GM21367 (cell line): ENCODE results near the gene NPL.

ENCODE experiments used
- ATAC-seq: cut with Tn5 transposase; IDR thresholded peaks from one replicate; pipeline ENCODE4 v1.9.1; 2021; ENCODE audit not compliant: unreplicated experiment

NPL gene

GRCh38 chr1:182778862-182779261 lies 10.7 kb upstream of the NPL start:
- no peak for ATAC-seq

- no peak for ATAC-seq
These were observed 10.0 kb upstream of the NPL start for GRCh38 chr1:182779530-182779929.

- peak; percentile 54 for ATAC-seq
These were observed 7.6 kb upstream of the NPL start for GRCh38 chr1:182781841-182782586.

- no peak for ATAC-seq
These were observed 7.0 kb upstream of the NPL start for GRCh38 chr1:182782587-182782913.

- ATAC-seq, result no peak
These were observed 6.5 kb upstream of the NPL start for GRCh38 chr1:182783068-182783467.

- ATAC-seq, result no peak
These were observed 4.9 kb upstream of the NPL start for GRCh38 chr1:182784556-182785171.

- ATAC-seq, result no peak
These were observed 4.4 kb upstream of the NPL start for GRCh38 chr1:182785181-182785580.

- ATAC-seq, result no peak
These were observed 3.2 kb upstream of the NPL start for GRCh38 chr1:182786223-182786994.

- ATAC-seq, result no peak
These were observed 2.6 kb upstream of the NPL start for GRCh38 chr1:182786995-182787324.

GRCh38 chr1:182791281-182792179 lies 2.0 kb downstream of the NPL start:
- no peak for ATAC-seq

- ATAC-seq, result no peak
These were observed 4.5 kb downstream of the NPL start for GRCh38 chr1:182794091-182794490.

- no peak for ATAC-seq
These were observed 5.2 kb downstream of the NPL start for GRCh38 chr1:182794676-182795201.

GRCh38 chr1:182795563-182796228 lies 6.1 kb downstream of the NPL start:
- no peak for ATAC-seq

- no peak for ATAC-seq
These were observed 12.6 kb downstream of the NPL start for GRCh38 chr1:182802006-182802803.

GRCh38 chr1:182803846-182804245 lies 14.3 kb downstream of the NPL start:
- no peak for ATAC-seq

GRCh38 chr1:182806015-182806678 lies 16.6 kb downstream of the NPL start:
- no peak for ATAC-seq

GRCh38 chr1:182807907-182808306 lies 18.3 kb downstream of the NPL start:
- ATAC-seq, result no peak

GRCh38 chr1:182809414-182809957 lies 19.9 kb downstream of the NPL start:
- no peak for ATAC-seq
